K562 (cell line): ENCODE data around the gene TCTN3. TPM values are rescaled to one million over a fixed set of nuclear protein-coding genes. Genes with fewer than 3 reads are reported as not detected.

ENCODE experiments used
- BCLAF1 ChIP-seq, 2 experiments: fragments of 450-650 bp in 1 of 2; IDR thresholded peaks; 2 replicates each; pipeline ENCODE4 v1.6.1; 2011 to 2017; ENCODE audit warnings: low read depth in 2 of 2, antibody characterized with exemption in 1 of 2, borderline replicate concordance in 1 of 2, low read length in 1 of 2, mild to moderate bottlenecking in 1 of 2, mixed read lengths in 1 of 2; ENCODE audit not compliant: control insufficient read depth in 1 of 2
- CHD7 ChIP-seq: fragments of 200-600 bp; sonication (generic); IDR thresholded peaks from one replicate; pipeline ENCODE4 v1.6.1; 2012; ENCODE audit warnings: mild to moderate bottlenecking, low read depth, low read length, inconsistent platforms
- FOXP1 ChIP-seq: sonication (generic); formaldehyde crosslinking; IDR thresholded peaks from 2 replicates; pipeline ENCODE4 v1.8.0; 2022; ENCODE audit warnings: mild to moderate bottlenecking, missing genetic modification reagents
- MIER1 ChIP-seq: fragments of 450-650 bp; IDR thresholded peaks from 2 replicates; pipeline ENCODE4 v1.6.1; 2016; ENCODE audit warnings: antibody characterized with exemption, mild to moderate bottlenecking, low read depth
- NCOR1 ChIP-seq: fragments of 450-650 bp; IDR thresholded peaks from 2 replicates; pipeline ENCODE4 v1.6.1; 2016; ENCODE audit warnings: mild to moderate bottlenecking, moderate library complexity
- RB1 ChIP-seq: fragments of 450-650 bp; IDR thresholded peaks from 2 replicates; pipeline ENCODE4 v1.6.1; 2017; ENCODE audit warnings: low read depth, mild to moderate bottlenecking
- SIN3A ChIP-seq, 2 experiments: fragments of 150-350 bp in 1 of 2; IDR thresholded peaks; 2 replicates each; pipeline ENCODE4 v1.6.1; 2011 to 2016; ENCODE audit warnings: borderline replicate concordance in 2 of 2, low read depth in 2 of 2, low read length in 2 of 2, mild to moderate bottlenecking in 2 of 2, moderate library complexity in 2 of 2; ENCODE audit not compliant: control insufficient read depth in 1 of 2
- SIRT6 ChIP-seq: IDR thresholded peaks from one replicate; pipeline ENCODE4 v1.6.1; 2012; ENCODE audit warnings: low read depth, mild to moderate bottlenecking, control low read depth, inconsistent platforms, low read length, moderate library complexity
- STAT5A ChIP-seq: IDR thresholded peaks from 2 replicates; pipeline ENCODE4 v1.6.1; 2012; ENCODE audit warnings: low read length, inconsistent platforms, borderline replicate concordance
- polyA plus RNA-seq, 8 experiments: library from polyadenylated mRNA; depleted of rRNA in 4 of 8; stranded (reverse) in 5 of 8; unstranded in 3 of 8; fragments of >200 nt; fragmentation: Nextera tagmentation in 2 of 8; fragmentation: Illumina TruSeq in 1 of 8; extraction: Ambion mirVana in 2 of 8; extraction: Trizol in 1 of 8; gene quantifications; 2 replicates each; pipeline versions ENCODE4 v1.2.1 to v1.2.3, GENCODE V29; 2011 to 2014; ENCODE audit warnings: inconsistent platforms in 1 of 8, missing spikeins in 1 of 8
- total RNA-seq, 7 experiments: library from RNA; depleted of rRNA in 6 of 7; stranded (reverse); fragments of >200 nt in 6 of 7; fragmentation: Illumina TruSeq in 2 of 7; extraction: Trizol in 2 of 7; gene quantifications; 2 replicates each; pipeline versions ENCODE4 v1.2.1 to v1.2.3, GENCODE V29; 2011 to 2021; ENCODE audit warnings: low replicate concordance in 1 of 7
- TF ChIP-seq, protein P1 (sequence below): fragments of 250-450 bp; sonication (Bioruptor Pico); IDR thresholded peaks from 2 replicates; pipeline ENCODE4 v1.4.0; 2020; ENCODE audit warnings: mild to moderate bottlenecking, moderate library complexity

Gene TCTN3
- total and polyA plus RNA-seq, 9 of the 15 experiments (the other 6 are each of a cell fraction or from before 2014, with no cell fraction given) = 10.4 to 25.8 (median 16.3) TPM

GRCh38 chr10:95693668-95694534 is at the start of gene TCTN3 (continued):
- TF ChIP-seq CHD7 (no peak), SIN3A (IDR thresholded peaks at IDR 0.05; ENCODE audit: borderline replicate concordance in 2 of 2, control insufficient read depth in 1 of 2, low read depth in 2 of 2, low read length in 2 of 2) (peak; percentile 33 to 65; a peak in 1 of 4 replicates), STAT5A (no peak), SIRT6 (no peak), FOXP1 (CRISPR knock-in tag) (no peak), MIER1 (no peak), NCOR1 (no peak), BCLAF1 (IDR thresholded peaks at IDR 0.05; ENCODE audit: borderline replicate concordance in 1 of 2, control insufficient read depth in 1 of 2, low read depth in 2 of 2, low read length in 1 of 2) (no peak), RB1 (peak; percentile 91)
- TF ChIP-seq, protein P1, sequence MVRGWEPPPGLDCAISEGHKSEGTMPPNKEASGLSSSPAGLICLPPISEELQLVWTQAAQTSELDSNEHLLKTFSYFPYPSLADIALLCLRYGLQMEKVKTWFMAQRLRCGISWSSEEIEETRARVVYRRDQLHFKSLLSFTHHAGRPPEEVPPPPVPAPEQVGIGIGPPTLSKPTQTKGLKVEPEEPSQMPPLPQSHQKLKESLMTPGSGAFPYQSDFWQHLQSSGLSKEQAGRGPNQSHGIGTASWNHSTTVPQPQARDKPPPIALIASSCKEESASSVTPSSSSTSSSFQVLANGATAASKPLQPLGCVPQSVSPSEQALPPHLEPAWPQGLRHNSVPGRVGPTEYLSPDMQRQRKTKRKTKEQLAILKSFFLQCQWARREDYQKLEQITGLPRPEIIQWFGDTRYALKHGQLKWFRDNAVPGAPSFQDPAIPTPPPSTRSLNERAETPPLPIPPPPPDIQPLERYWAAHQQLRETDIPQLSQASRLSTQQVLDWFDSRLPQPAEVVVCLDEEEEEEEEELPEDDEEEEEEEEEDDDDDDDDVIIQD (CRISPR knock-in tag) = no peak
